Activated naive CD8-positive, alpha-beta T cell treated with anti-CD3 and anti-CD28 coated beads for 36 hours (primary cell): ENCODE measurements around the gene MAGI3. TPM values are rescaled to one million over a fixed set of nuclear protein-coding genes. Genes with fewer than 3 reads are reported as not detected.
"Not testable (repeated sequence)": the region's sequence is repeated elsewhere in the genome, so short reads cannot be mapped to it uniquely, and the experiment has no call there.

Experiments
- DNase-seq: peaks from one replicate; pipeline ENCODE4 v3.0.0; 2021
- H3K27ac Mint-ChIP-seq: one replicate; pipeline ENCODE4 v1.8.0; 2022; ENCODE audit warnings: mild to moderate bottlenecking, moderate library complexity, mixed read lengths
- H3K27me3 Mint-ChIP-seq: one replicate; pipeline ENCODE4 v1.8.0; 2022; ENCODE audit warnings: mild to moderate bottlenecking, mixed read lengths
- H3K36me3 Mint-ChIP-seq: one replicate; pipeline ENCODE4 v1.8.0; 2021; ENCODE audit warnings: mild to moderate bottlenecking, mixed read lengths
- H3K4me1 Mint-ChIP-seq: one replicate; pipeline ENCODE4 v1.8.0; 2021; ENCODE audit warnings: mixed read lengths
- H3K4me3 Mint-ChIP-seq: one replicate; pipeline ENCODE4 v1.8.0; 2022; ENCODE audit warnings: mild to moderate bottlenecking, moderate library complexity, mixed read lengths
- H3K9me3 Mint-ChIP-seq: one replicate; pipeline ENCODE4 v1.8.0; 2022; ENCODE audit warnings: mixed read lengths
- total RNA-seq, 2 experiments: library from RNA; stranded (reverse); gene quantifications; one replicate each; pipeline ENCODE4 v1.2.3, GENCODE V29; 2021

Gene MAGI3
- total RNA-seq, 2 experiments from 2014 or later, result 3.3 to 3.4 TPM

DNA sequence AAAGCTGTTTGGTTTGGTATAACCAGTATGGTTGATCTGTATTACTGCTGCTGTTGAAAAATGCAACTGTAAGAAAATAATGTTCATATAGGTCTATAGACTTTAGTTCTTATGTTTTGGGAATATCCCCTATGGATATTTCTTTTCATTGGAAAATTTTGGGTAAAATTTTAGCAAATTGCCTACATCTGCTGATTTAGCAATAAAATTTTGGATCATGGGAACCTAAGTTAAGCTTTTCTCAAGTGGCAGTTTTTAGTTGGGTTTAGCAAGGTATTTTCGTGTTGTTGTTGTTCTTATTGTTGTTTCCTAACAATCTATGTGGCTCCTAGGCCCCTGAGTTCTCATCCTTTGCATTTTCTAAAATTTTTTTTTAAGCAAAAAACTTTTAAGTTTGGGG, 201.9 kb downstream of the MAGI3 start:
- H3K27ac Mint-ChIP-seq, result no peak overlapping the region
- H3K9me3 Mint-ChIP-seq, result peaks cover 6% of the 10 kb centered on the region
- no peak overlapping the region for H3K4me3 Mint-ChIP-seq
- no peaks in the 10 kb centered on the region for H3K4me1 Mint-ChIP-seq
- no peak for DNase-seq
- peaks cover 9% of the 10 kb centered on the region for H3K36me3 Mint-ChIP-seq
- no peaks in the 10 kb centered on the region for H3K27me3 Mint-ChIP-seq

DNA sequence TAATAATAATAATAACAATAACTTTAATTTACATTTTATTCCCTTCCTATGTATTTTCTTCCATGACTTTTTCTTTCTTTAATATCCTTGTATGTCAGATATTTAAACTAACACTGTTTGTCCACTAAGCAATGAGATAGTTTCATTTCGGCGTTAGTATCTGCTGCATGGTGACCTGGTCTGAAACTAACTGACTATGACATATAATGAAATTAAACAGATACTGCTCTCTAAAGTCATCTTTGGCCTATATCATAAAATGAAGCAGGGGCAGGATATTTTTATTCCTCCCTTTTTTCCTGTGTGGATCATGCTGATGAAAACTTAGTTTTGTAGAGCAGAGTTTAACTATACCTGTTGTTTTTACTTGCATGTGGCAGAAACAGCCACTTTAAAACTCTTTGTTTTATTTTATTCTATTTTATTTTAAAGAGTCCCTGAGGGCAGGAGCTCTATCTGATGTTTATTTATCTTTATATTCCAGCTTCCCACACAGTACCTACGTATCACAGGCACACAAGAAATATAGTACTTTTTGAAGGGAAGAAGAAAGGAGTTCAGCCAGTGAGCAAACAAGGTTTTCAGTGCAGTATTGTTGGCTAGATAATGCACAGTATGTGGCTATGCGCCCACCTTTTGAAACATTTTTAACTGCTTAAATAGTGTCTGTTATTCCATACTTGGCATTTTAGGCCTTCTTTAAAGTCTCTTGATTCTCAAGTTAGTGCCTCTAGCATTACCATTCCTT, 203.4 kb downstream of the MAGI3 start:
- peaks cover 15% of the 10 kb centered on the region for H3K36me3 Mint-ChIP-seq
- H3K4me1 Mint-ChIP-seq, result no peaks in the 10 kb centered on the region
- peaks cover 18% of the 10 kb centered on the region for H3K9me3 Mint-ChIP-seq
- H3K27me3 Mint-ChIP-seq, result no peaks in the 10 kb centered on the region
- no peak for DNase-seq
- no peak overlapping the region for H3K27ac Mint-ChIP-seq
- H3K4me3 Mint-ChIP-seq, result no peak overlapping the region

- not testable (repeated sequence) for H3K4me3 Mint-ChIP-seq, H3K27ac Mint-ChIP-seq, DNase-seq, H3K27me3 Mint-ChIP-seq, H3K4me1 Mint-ChIP-seq, H3K36me3 Mint-ChIP-seq
- H3K9me3 Mint-ChIP-seq, result peaks cover 13% of the 10 kb centered on the region
Measured at GRCh38 chr1:113604466-113604865, 214.2 kb downstream of the MAGI3 start.

DNA sequence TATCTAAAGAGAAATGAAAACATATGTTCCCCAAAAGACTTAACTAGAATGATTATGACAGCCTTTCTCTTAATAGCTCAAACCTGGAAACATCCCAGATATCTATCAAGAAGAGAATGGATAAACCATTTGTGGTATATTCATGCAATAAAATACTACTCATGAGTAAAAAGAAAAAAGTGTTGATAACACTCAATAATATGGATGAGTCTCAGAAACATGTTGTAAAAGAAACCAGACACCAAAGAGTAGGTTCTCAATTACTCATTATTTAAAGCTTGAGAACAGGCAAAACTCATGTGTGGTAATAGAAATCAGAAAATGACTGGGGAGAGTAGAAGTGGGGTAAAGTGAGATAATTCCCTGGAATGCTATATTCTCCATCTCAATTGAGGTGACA, 214.8 kb downstream of the MAGI3 start:
- H3K36me3 Mint-ChIP-seq, result peaks cover 4% of the 10 kb centered on the region
- no peaks in the 10 kb centered on the region for H3K27me3 Mint-ChIP-seq
- peaks cover 6% of the 10 kb centered on the region for H3K4me1 Mint-ChIP-seq
- peaks cover 13% of the 10 kb centered on the region for H3K9me3 Mint-ChIP-seq
- DNase-seq, result no peak
- no peak overlapping the region for H3K4me3 Mint-ChIP-seq
- H3K27ac Mint-ChIP-seq, result no peak overlapping the region

GRCh38 chr1:113608399-113608798, 218.1 kb downstream of the MAGI3 start:
- Mint-ChIP-seq H3K36me3 (peaks cover 2% of the 10 kb centered on the region), H3K4me1 (peaks cover under 1% of the 10 kb centered on the region), H3K9me3 (peaks cover 5% of the 10 kb centered on the region), H3K27ac (no peak overlapping the region), H3K4me3 (no peak overlapping the region), H3K27me3 (no peaks in the 10 kb centered on the region)
- no peak for DNase-seq

GRCh38 chr1:113610372-113610771, 220.1 kb downstream of the MAGI3 start:
- Mint-ChIP-seq H3K27ac (no peak overlapping the region), H3K9me3 (no peaks in the 10 kb centered on the region), H3K4me3 (no peak overlapping the region), H3K36me3 (peaks cover 1% of the 10 kb centered on the region), H3K27me3 (no peaks in the 10 kb centered on the region), H3K4me1 (no peaks in the 10 kb centered on the region)
- DNase-seq, result no peak

DNA sequence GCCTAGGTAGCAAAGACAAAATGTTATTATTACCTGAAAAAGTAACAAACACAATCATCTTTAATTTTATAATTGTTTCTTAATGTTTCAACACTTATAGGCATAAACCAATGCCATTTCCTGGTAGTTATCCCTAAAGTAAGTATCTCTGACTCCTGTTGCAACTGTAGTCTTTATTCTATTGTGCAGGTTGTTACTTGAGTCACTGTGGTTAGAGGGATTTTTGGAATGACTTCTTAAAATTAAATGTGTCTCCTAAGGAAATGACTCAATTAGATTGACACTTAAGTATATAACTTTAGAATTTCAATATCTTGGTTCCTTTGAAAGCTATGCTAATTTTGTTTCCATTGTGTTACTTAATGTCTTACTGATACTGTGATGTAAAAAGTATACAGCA, 225.1 kb downstream of the MAGI3 start:
- no peak overlapping the region for H3K4me3 Mint-ChIP-seq
- no peak overlapping the region for H3K27ac Mint-ChIP-seq
- H3K27me3 Mint-ChIP-seq, result no peaks in the 10 kb centered on the region
- H3K9me3 Mint-ChIP-seq, result no peaks in the 10 kb centered on the region
- H3K36me3 Mint-ChIP-seq, result peaks cover 2% of the 10 kb centered on the region
- peaks cover 7% of the 10 kb centered on the region for H3K4me1 Mint-ChIP-seq
- DNase-seq, result no peak

DNA sequence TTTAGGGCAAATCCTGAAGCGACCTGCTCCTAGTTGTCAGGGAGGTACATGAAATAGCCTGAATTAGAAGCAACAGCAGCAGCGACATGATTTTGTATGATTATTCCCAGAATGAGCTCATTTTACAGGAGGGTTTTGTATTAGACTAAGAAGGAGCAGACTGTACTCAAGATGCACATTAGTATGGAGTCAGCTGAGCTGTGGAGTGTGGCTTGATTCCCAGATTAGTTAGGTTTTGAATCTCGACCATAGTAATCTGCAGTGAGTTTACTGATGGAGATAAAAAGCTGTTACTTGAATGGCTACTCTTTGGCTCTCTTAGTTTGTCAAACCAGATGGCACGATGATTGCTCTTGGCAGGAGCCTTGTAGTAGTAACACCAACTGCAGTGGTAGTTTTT, 225.8 kb downstream of the MAGI3 start:
- peaks cover 3% of the 10 kb centered on the region for H3K36me3 Mint-ChIP-seq
- no peaks in the 10 kb centered on the region for H3K9me3 Mint-ChIP-seq
- no peak overlapping the region for H3K27ac Mint-ChIP-seq
- no peak overlapping the region for H3K4me3 Mint-ChIP-seq
- H3K4me1 Mint-ChIP-seq, result peaks cover 7% of the 10 kb centered on the region
- DNase-seq, result no peak
- no peaks in the 10 kb centered on the region for H3K27me3 Mint-ChIP-seq

GRCh38 chr1:113617438-113618141, 227.3 kb downstream of the MAGI3 start:
- Mint-ChIP-seq H3K27ac (no peak overlapping the region), H3K4me3 (no peak overlapping the region), H3K27me3 (no peaks in the 10 kb centered on the region), H3K9me3 (no peaks in the 10 kb centered on the region), H3K36me3 (peaks cover 2% of the 10 kb centered on the region), H3K4me1 (peaks cover 7% of the 10 kb centered on the region)
- no peak for DNase-seq

DNA sequence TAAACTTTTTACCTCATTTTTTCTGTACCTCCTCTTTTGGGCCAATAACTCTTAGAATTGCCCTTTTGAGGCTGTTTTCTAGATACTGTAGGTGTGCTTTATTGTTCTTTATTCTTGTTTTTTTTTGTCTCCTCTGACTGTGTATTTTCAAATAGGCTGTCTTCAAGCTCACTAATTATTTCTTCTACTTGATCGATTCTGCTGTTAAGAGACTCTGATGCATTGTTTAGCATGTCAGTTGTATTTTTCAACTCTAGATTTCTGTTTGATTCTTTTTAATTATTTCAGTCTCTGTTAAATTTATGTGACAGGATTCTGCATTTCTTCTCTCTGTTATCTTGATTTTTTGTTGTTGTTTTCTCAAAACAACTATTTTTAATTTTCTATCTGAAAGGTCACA, 238.7 kb downstream of the MAGI3 start:
- Mint-ChIP-seq H3K9me3 (peaks cover 29% of the 10 kb centered on the region), H3K36me3 (peaks cover 24% of the 10 kb centered on the region), H3K27me3 (no peaks in the 10 kb centered on the region), H3K4me1 (no peaks in the 10 kb centered on the region), H3K27ac (no peak overlapping the region), H3K4me3 (no peak overlapping the region)
- no peak for DNase-seq

- H3K9me3 Mint-ChIP-seq, result peaks cover 29% of the 10 kb centered on the region
- no peak overlapping the region for H3K27ac Mint-ChIP-seq
Measured at GRCh38 chr1:113630340-113631327, 240.3 kb downstream of the MAGI3 start.

DNA sequence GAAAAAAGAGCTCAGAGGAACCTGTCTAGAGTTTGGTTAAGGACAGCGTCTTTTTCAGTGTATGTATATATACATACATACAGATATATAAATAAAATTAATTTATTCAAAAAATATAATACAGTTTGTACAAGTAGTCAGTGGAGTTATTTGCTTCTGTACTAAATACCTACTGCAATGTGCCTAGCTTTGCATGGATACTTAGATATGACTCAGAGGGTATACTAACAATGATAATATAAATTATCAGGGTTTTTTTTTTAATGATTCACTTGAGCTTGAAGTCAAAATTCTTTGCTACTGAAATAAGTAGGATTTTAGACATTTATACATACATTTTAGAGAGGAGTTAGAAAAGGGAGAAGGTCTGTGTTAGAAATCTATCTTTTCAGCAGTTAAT, 251.1 kb downstream of the MAGI3 start:
- no peak for DNase-seq
- no peaks in the 10 kb centered on the region for H3K36me3 Mint-ChIP-seq
- no peak overlapping the region for H3K4me3 Mint-ChIP-seq
- H3K4me1 Mint-ChIP-seq, result no peaks in the 10 kb centered on the region
- peaks cover 3% of the 10 kb centered on the region for H3K27me3 Mint-ChIP-seq
- H3K9me3 Mint-ChIP-seq, result peaks cover 3% of the 10 kb centered on the region
- no peak overlapping the region for H3K27ac Mint-ChIP-seq

More at GRCh38 chr1:113630340-113631327, 240.3 kb downstream of the MAGI3 start:
- Mint-ChIP-seq H3K36me3 (peaks cover 22% of the 10 kb centered on the region), H3K27me3 (no peaks in the 10 kb centered on the region), H3K4me3 (no peak overlapping the region), H3K4me1 (no peaks in the 10 kb centered on the region)
- DNase-seq, result no peak

GRCh38 chr1:113647164-113647563, 256.8 kb downstream of the MAGI3 start:
- no peaks in the 10 kb centered on the region for H3K36me3 Mint-ChIP-seq
- no peak overlapping the region for H3K4me3 Mint-ChIP-seq
- H3K27me3 Mint-ChIP-seq, result no peaks in the 10 kb centered on the region
- H3K27ac Mint-ChIP-seq, result no peak overlapping the region
- no peaks in the 10 kb centered on the region for H3K4me1 Mint-ChIP-seq
- DNase-seq, result no peak
- no peaks in the 10 kb centered on the region for H3K9me3 Mint-ChIP-seq

- Mint-ChIP-seq H3K9me3 (no peaks in the 10 kb centered on the region), H3K36me3 (no peaks in the 10 kb centered on the region), H3K4me1 (no peaks in the 10 kb centered on the region), H3K27ac (no peak overlapping the region), H3K27me3 (no peaks in the 10 kb centered on the region), H3K4me3 (no peak overlapping the region)
- DNase-seq, result no peak
Measured at GRCh38 chr1:113648478-113648877, 258.2 kb downstream of the MAGI3 start.

- H3K9me3 Mint-ChIP-seq, result no peaks in the 10 kb centered on the region
- no peak for DNase-seq
- no peaks in the 10 kb centered on the region for H3K4me1 Mint-ChIP-seq
- no peak overlapping the region for H3K27ac Mint-ChIP-seq
- H3K4me3 Mint-ChIP-seq, result no peak overlapping the region
- H3K36me3 Mint-ChIP-seq, result no peaks in the 10 kb centered on the region
- no peaks in the 10 kb centered on the region for H3K27me3 Mint-ChIP-seq
Measured at GRCh38 chr1:113652771-113653170, 262.5 kb downstream of the MAGI3 start.
